ENCODE results near the gene TAF6L.
A peak's percentile ranks its signal among the peaks of the same experiment; 100 is the strongest.

DNA sequence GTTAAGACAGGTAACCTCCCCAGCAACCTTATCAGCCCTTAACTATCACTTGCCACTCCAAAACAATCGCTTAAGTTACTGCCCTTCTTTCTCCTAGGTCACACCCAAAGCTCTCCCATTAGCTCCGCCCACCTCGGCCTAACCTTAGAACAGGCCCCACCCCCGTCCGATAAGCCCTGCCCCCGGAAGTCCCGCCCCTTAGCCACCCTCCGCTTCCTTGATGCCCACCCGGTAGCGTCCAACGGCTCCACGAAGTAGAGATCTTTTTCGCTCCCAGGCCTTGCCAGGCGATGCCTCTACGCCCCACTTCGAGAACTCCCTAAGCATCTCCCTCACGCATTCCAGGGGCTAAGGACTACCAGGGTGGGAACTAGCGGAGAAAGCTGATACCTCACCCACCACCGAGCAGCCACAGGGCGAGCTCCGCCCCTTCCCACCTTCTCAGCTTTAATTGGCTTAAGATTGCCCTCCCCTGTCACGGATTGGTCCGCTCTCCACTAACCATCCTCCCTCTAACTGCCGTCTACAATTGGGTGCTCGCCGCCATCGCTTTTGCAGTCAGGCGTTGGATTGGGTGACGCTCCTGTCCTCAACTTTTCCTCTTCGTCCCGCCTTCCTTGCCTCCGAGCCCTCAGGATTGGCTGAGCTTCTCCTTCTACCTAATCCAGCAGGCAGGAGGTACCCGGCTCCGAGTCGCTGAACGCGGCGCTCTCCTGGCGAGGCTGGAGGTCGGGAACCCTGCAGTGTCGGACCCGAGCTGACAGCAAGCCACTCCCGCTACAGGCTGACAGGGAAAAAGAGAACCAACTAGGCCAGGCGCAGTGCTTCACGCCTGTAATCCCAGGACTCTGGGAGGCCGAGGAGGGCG lies 17.2 kb upstream of the TAF6L start, which contains the start of gene ZBTB3:
- TF ChIP-seq POLR2A (IDR thresholded peaks at IDR 0.05; ENCODE audit: low read depth, low read length), result peak; percentile 75
- TF ChIP-seq, protein P1, sequence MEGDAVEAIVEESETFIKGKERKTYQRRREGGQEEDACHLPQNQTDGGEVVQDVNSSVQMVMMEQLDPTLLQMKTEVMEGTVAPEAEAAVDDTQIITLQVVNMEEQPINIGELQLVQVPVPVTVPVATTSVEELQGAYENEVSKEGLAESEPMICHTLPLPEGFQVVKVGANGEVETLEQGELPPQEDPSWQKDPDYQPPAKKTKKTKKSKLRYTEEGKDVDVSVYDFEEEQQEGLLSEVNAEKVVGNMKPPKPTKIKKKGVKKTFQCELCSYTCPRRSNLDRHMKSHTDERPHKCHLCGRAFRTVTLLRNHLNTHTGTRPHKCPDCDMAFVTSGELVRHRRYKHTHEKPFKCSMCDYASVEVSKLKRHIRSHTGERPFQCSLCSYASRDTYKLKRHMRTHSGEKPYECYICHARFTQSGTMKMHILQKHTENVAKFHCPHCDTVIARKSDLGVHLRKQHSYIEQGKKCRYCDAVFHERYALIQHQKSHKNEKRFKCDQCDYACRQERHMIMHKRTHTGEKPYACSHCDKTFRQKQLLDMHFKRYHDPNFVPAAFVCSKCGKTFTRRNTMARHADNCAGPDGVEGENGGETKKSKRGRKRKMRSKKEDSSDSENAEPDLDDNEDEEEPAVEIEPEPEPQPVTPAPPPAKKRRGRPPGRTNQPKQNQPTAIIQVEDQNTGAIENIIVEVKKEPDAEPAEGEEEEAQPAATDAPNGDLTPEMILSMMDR (IDR thresholded peaks at IDR 0.05; ENCODE audit: extremely low read depth in 1 of 2, insufficient read depth in 1 of 2, low read depth in 1 of 2, low read length in 2 of 2), result no peak
- no peak for TF ChIP-seq MAX (IDR thresholded peaks at IDR 0.05; ENCODE audit: insufficient read depth, insufficient read length)
- no peak for TF ChIP-seq POLR2AphosphoS5 (IDR thresholded peaks at IDR 0.05; ENCODE audit: insufficient read depth, low read depth, low read length)
- TF ChIP-seq EZH2 (IDR thresholded peaks at IDR 0.05; ENCODE audit: borderline replicate concordance, low read depth, low read length, severe bottlenecking), result no peak
- TF ChIP-seq JUN (IDR thresholded peaks at IDR 0.05; ENCODE audit: borderline replicate concordance, insufficient read depth, insufficient read length, low read depth), result no peak
